H1 (cell line): Measurements from ENCODE around the gene GFRAL. TPM values are rescaled to one million over a fixed set of nuclear protein-coding genes. Genes with fewer than 3 reads are reported as not detected.
A peak's percentile ranks its signal among the peaks of the same experiment; 100 is the strongest.

Source experiments
- CTCF ChIA-PET: fragments of 300-600 bp; sonication (Branson Sonifier 250); formaldehyde crosslinking; loops from one replicate; lab custom pipeline; 2021; ENCODE audit not compliant: partially characterized antibody; lab: Charles Lee
- POLR2A ChIA-PET: fragments of 300-600 bp; sonication (Branson Sonifier 250); formaldehyde crosslinking; loops from one replicate; lab custom pipeline; 2021; ENCODE audit warnings: inconsistent platforms; ENCODE audit not compliant: partially characterized antibody; lab: Charles Lee
- DNase-seq, 2 experiments: peaks; one replicate each; pipeline versions ENCODE4 v3.0.0 to v3.0.0-alpha.2; 2010 to 2022; ENCODE audit warnings: low spot score in 2 of 2, low read depth in 1 of 2, mixed read lengths in 1 of 2
- FAIRE-seq: peaks from 2 replicates; lab custom pipeline; 2011; peaks lifted over from hg19 to GRCh38; lab: Jason Lieb, UNC
- H2AFZ ChIP-seq: 2 replicates; pipeline ENCODE4 v1.8.1; 2012; ENCODE audit warnings: low read length, inconsistent platforms
- H2AK5ac ChIP-seq: 2 replicates; pipeline ENCODE4 v1.6.1; 2013; ENCODE audit warnings: low read depth, low read length
- H2BK120ac ChIP-seq: replicated peaks from 2 replicates; pipeline ENCODE3; 2013; ENCODE audit warnings: low read depth, low read length, inconsistent platforms
- H2BK12ac ChIP-seq: 2 replicates; pipeline ENCODE4 v1.6.1; 2013; ENCODE audit warnings: low read depth, low read length
- H2BK15ac ChIP-seq: 2 replicates; pipeline ENCODE4 v1.6.1; 2013; ENCODE audit warnings: low read length
- H2BK20ac ChIP-seq: 2 replicates; pipeline ENCODE4 v1.6.1; 2013; ENCODE audit warnings: low read length
- H2BK5ac ChIP-seq: 2 replicates; pipeline ENCODE4 v1.6.1; 2013; ENCODE audit warnings: low read depth, low read length
- H3K14ac ChIP-seq: 2 replicates; pipeline ENCODE4 v1.6.1; 2013; ENCODE audit warnings: inconsistent platforms; ENCODE audit not compliant: insufficient read length
- H3K18ac ChIP-seq: 2 replicates; pipeline ENCODE4 v1.6.1; 2013; ENCODE audit warnings: low read length; ENCODE audit errors: extremely low read depth
- H3K23ac ChIP-seq: 2 replicates; pipeline ENCODE4 v1.6.1; 2013; ENCODE audit warnings: inconsistent platforms; ENCODE audit not compliant: insufficient read length
- H3K23me2 ChIP-seq: 2 replicates; pipeline ENCODE4 v1.6.1; 2013; ENCODE audit warnings: low read depth, low read length
- H3K27ac ChIP-seq: 2 replicates; pipeline ENCODE4 v1.6.1; 2011; ENCODE audit warnings: low read depth, low read length, inconsistent platforms
- H3K27me3 ChIP-seq, 4 experiments: replicated peaks in 1 of 4; 1 replicate in 1 of 4; 2 replicates in 3 of 4; pipeline versions ENCODE4 v1.6.1 to v1.8.1; 2011 to 2013; ENCODE audit warnings: low read length in 3 of 4, mild to moderate bottlenecking in 3 of 4, inconsistent platforms in 2 of 4, mixed read lengths in 2 of 4, moderate library complexity in 1 of 4; ENCODE audit not compliant: control insufficient read depth in 3 of 4, insufficient read depth in 3 of 4; ENCODE audit errors: extremely low read depth in 1 of 4
- H3K36me3 ChIP-seq, 4 experiments: 2 replicates each; pipeline versions ENCODE4 v1.6.1 to v1.8.1; 2011 to 2013; ENCODE audit warnings: mild to moderate bottlenecking in 4 of 4, low read length in 3 of 4, moderate library complexity in 2 of 4, control low read depth in 1 of 4, inconsistent platforms in 1 of 4; ENCODE audit not compliant: insufficient read depth in 4 of 4, control insufficient read depth in 2 of 4
- H3K4ac ChIP-seq: replicated peaks from 2 replicates; pipeline ENCODE3; 2013; ENCODE audit warnings: low read length, low read depth, mixed read lengths, inconsistent platforms; ENCODE audit not compliant: insufficient read length
- H3K4me1 ChIP-seq, 4 experiments: replicated peaks in 1 of 4; 1 replicate in 1 of 4; 2 replicates in 3 of 4; pipeline versions ENCODE4 v1.6.1 to v1.8.1; 2011 to 2013; ENCODE audit warnings: low read length in 3 of 4, inconsistent platforms in 2 of 4, mixed read lengths in 1 of 4; ENCODE audit not compliant: insufficient read depth in 4 of 4, control insufficient read depth in 3 of 4
- H3K4me2 ChIP-seq, 2 experiments: 2 replicates each; pipeline versions ENCODE4 v1.6.1 to v1.8.1; 2011 to 2013; ENCODE audit warnings: low read depth in 2 of 2, low read length in 2 of 2, control low read depth in 1 of 2, inconsistent platforms in 1 of 2, mild to moderate bottlenecking in 1 of 2; ENCODE audit not compliant: insufficient read depth in 1 of 2
- H3K4me3 ChIP-seq, 4 experiments: fragments of 200-600, 300-600 bp in 1 of 4; sonication (generic), shearing (Covaris generic), sonication (Bioruptor Twin) in 1 of 4; 2 replicates each; pipeline versions ENCODE4 v1.5.1 to v1.8.1; 2011 to 2016; ENCODE audit warnings: low read length in 4 of 4, low read depth in 3 of 4, control low read depth in 2 of 4, inconsistent platforms in 2 of 4, mild to moderate bottlenecking in 2 of 4, mixed read lengths in 1 of 4, moderate library complexity in 1 of 4; ENCODE audit not compliant: insufficient read depth in 2 of 4; ENCODE audit errors: extremely low read depth in 1 of 4
- H3K56ac ChIP-seq: replicated peaks from 2 replicates; pipeline ENCODE3; 2013; ENCODE audit warnings: low read depth, mild to moderate bottlenecking, mixed read lengths, low read length, inconsistent platforms; ENCODE audit not compliant: insufficient read length
- H3K79me1 ChIP-seq: 2 replicates; pipeline ENCODE4 v1.6.1; 2013; ENCODE audit warnings: low read depth, low read length, control low read depth
- H3K79me2 ChIP-seq, 2 experiments: 2 replicates each; pipeline versions ENCODE4 v1.6.1 to v1.8.1; 2012 to 2013; ENCODE audit warnings: low read length in 2 of 2, mild to moderate bottlenecking in 2 of 2, inconsistent platforms in 1 of 2; ENCODE audit not compliant: insufficient read depth in 2 of 2, control insufficient read depth in 1 of 2
- H3K9ac ChIP-seq, 4 experiments: replicated peaks in 1 of 4; 1 replicate in 1 of 4; 2 replicates in 3 of 4; pipeline versions ENCODE4 v1.6.1 to v1.8.1; 2011 to 2013; ENCODE audit warnings: low read depth in 3 of 4, low read length in 3 of 4, control low read depth in 2 of 4, mild to moderate bottlenecking in 2 of 4, moderate library complexity in 2 of 4, inconsistent platforms in 1 of 4; ENCODE audit errors: extremely low read depth in 1 of 4
- H3K9me3 ChIP-seq, 2 experiments: 2 replicates each; pipeline versions ENCODE4 v1.6.1 to v1.8.1; 2012 to 2013; ENCODE audit warnings: mild to moderate bottlenecking in 2 of 2, moderate library complexity in 2 of 2, control low read depth in 1 of 2, inconsistent platforms in 1 of 2, low read depth in 1 of 2, low read length in 1 of 2, mixed read lengths in 1 of 2; ENCODE audit not compliant: insufficient read depth in 2 of 2
- H4K20me1 ChIP-seq, 2 experiments: replicated peaks in 1 of 2; 2 replicates each; pipeline versions ENCODE3 to v1.8.1; 2011 to 2013; ENCODE audit warnings: inconsistent platforms in 2 of 2, low read length in 2 of 2, mild to moderate bottlenecking in 1 of 2; ENCODE audit not compliant: insufficient read depth in 2 of 2, control insufficient read depth in 1 of 2
- H4K5ac ChIP-seq: 2 replicates; pipeline ENCODE4 v1.6.1; 2013; ENCODE audit warnings: low read length, low read depth, mixed read lengths, inconsistent platforms; ENCODE audit not compliant: insufficient read length
- H4K8ac ChIP-seq: 2 replicates; pipeline ENCODE4 v1.8.0; 2013; ENCODE audit warnings: mild to moderate bottlenecking, moderate library complexity, low read length, inconsistent platforms; ENCODE audit not compliant: insufficient read depth; ENCODE audit errors: extremely low read depth
- H4K91ac ChIP-seq: replicated peaks from 2 replicates; pipeline ENCODE3; 2013; ENCODE audit warnings: low read length, mixed read lengths, inconsistent platforms; ENCODE audit not compliant: insufficient read length
- KDM1A ChIP-seq: fragments of 200-600, 300-600 bp; sonication (generic); IDR thresholded peaks from 2 replicates; pipeline ENCODE4 v1.7.1; 2016; ENCODE audit warnings: mild to moderate bottlenecking, low read length, borderline replicate concordance
- POU5F1 ChIP-seq: IDR thresholded peaks from 2 replicates; pipeline ENCODE4 v1.6.1; 2011; ENCODE audit warnings: low read depth, mild to moderate bottlenecking, low read length, moderate library complexity
- WGBS, 2 experiments: shearing (Covaris generic) in 1 of 2; methylation state at CpG; one replicate each; pipeline versions ENCODE4 v1.1.6 to v1.1.7; 2013 to 2015; ENCODE audit warnings: low lambda C conversion rate in 2 of 2, mixed read lengths in 2 of 2, inconsistent platforms in 1 of 2, low coverage in 1 of 2, missing lambda C conversion rate in 1 of 2; ENCODE audit not compliant: insufficient replicate concordance in 2 of 2, insufficient coverage in 1 of 2, insufficient read length in 1 of 2; ENCODE audit errors: extremely low coverage in 1 of 2, missing lambda C conversion rate in 1 of 2; 5-methylcytosine and 5-hydroxymethylcytosine counted together
- polyA plus RNA-seq, 7 experiments: library from polyadenylated mRNA; depleted of rRNA in 3 of 7; stranded (reverse) in 5 of 7; unstranded in 2 of 7; fragments of >200 nt in 5 of 7; fragments of 200-250 nt in 2 of 7; gene quantifications; 1 replicate in 5 of 7; 2 replicates in 1 of 7; 4 replicates in 1 of 7; pipeline versions ENCODE4 v1.2.1 to v1.2.3, GENCODE V29; 2011 to 2013; ENCODE audit warnings: missing spikeins in 2 of 7, mixed read lengths in 2 of 7
- total RNA-seq: library from RNA; stranded (reverse); fragmentation: NEBNext Ultra II Directional; extraction: Animal tissue kit (Norgen Biotek cat#: 25700); gene quantifications from 2 replicates; pipeline ENCODE4 v1.2.1, GENCODE V29; 2021

Gene GFRAL
- total and polyA plus RNA-seq, 2 of the 8 experiments (the other 6 are each of a cell fraction or from before 2014, with no cell fraction given) = not detected

DNA sequence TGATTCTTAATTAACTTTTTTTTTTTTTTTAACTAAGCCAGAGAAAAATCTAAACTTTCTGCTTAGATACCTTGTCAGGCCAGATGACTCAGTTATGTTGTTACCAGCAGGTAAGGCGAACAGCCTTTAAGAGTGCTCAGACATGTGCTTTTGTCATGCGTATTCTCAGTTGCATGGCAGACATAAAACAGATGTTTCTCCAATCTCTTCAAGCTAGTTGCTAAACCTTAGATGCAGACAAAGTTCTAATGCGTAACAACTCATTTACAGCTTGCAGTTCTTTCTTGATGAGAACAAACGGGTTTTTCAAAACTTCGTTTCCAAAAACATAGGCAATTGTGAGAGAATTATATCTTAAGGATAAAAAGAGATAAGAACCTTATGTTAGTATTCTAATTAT is 49.6 kb upstream of the GFRAL start:
- Histone ChIP-seq H2BK12ac (no peak overlapping the region), H2BK20ac (no peak overlapping the region), H3K23ac (no peak overlapping the region), H3K18ac (no peak overlapping the region), H4K5ac (no peak overlapping the region), H2AK5ac (no peak overlapping the region), H3K4me2 (no peak overlapping the region), H2BK120ac (no peak overlapping the region), H3K36me3 (no peaks in the 10 kb centered on the region), H2AFZ (no peak overlapping the region), H3K4ac (no peak overlapping the region)
- FAIRE-seq = no peak
- no peak for DNase-seq
- peak; percentile 43; the same call in 1 of the 2 replicates for TF ChIP-seq POU5F1
- no peak for TF ChIP-seq KDM1A
- TF ChIP-seq, all 59 proteins: peak for 1
- H3K23me2 ChIP-seq = no peaks in the 10 kb centered on the region; the same call in 1 of the 2 replicates
- H3K4me3 ChIP-seq = no peak overlapping the region
- no peak overlapping the region for H4K8ac ChIP-seq
- no peak overlapping the region for H4K91ac ChIP-seq
- no peaks in the 10 kb centered on the region for H3K9me3 ChIP-seq
- H2BK15ac ChIP-seq = no peak overlapping the region
- H3K27ac ChIP-seq = no peak overlapping the region
- ChIA-PET CTCF (interaction anchor here (1.1 to 1.2 kb wide), 3 partner anchors 10 to 250 kb away, joined by 3 to 9 read pairs (median 6); no protein-coding TSS in a partner anchor), POLR2A (no interaction called here)
- no peaks in the 10 kb centered on the region for H4K20me1 ChIP-seq
- no peaks in the 10 kb centered on the region for H3K27me3 ChIP-seq
- no peak overlapping the region for H3K9ac ChIP-seq
- WGBS, 2 experiments = 56% methylated on average over 5 of the region's 5 CpGs; no CpG with 5 or more reads in 1 of the 2 experiments
- no peak overlapping the region for H3K14ac ChIP-seq
- no peaks in the 10 kb centered on the region for H3K79me1 ChIP-seq
- peaks cover 0 to 7% (median 2%) of the 10 kb centered on the region in 4 experiments; a peak in 4 of 7 replicates for H3K4me1 ChIP-seq
- H3K56ac ChIP-seq = no peak overlapping the region
- H3K79me2 ChIP-seq = no peaks in the 10 kb centered on the region
- no peak overlapping the region for H2BK5ac ChIP-seq
